ENCODE measurements around the gene GOLGA8B.
"Not testable (repeated sequence)": the region's sequence is repeated elsewhere in the genome, so short reads cannot be mapped to it uniquely, and the experiment has no call there.

Gene GOLGA8B

DNA sequence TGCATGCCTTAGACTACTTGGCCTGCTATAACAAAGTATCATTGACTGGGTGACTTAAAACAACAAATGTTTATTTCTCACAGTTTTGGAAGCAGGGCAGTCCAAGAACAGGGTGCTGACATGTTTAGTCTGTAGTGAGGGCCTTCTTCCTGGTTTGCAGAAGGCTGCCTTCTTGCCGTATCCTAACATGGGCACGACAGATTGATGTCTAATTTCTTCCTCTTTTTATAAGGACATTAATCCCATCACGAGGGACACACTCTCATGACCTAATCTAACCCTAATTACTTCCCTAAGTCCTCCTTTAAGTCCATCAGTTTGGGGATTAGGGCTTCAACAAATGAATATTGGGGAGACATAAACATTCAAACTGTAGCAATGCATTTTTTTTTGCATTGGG is 10.9 kb upstream of the GOLGA8B start:
- no peak for DNase-seq

DNA sequence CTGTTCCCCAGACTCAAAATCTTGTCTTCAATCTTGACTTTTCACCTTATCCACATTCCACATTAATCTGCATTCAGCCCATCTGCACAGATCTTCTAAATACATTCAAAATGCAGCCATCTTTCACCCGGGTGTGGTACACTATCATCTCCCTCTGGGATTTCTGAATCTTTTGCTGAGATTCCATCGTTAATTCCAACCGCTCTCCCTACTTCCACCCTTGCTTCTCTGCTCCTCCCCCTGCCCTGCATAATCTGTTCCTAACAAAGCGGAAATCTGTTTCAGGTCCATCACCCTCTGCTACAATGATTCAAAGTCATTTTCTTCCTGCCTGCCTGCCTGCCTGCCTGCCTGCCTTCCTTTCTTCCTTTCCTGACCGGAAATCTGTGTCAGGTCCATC is 7.9 kb upstream of the GOLGA8B start:
- DNase-seq: no peak

DNA sequence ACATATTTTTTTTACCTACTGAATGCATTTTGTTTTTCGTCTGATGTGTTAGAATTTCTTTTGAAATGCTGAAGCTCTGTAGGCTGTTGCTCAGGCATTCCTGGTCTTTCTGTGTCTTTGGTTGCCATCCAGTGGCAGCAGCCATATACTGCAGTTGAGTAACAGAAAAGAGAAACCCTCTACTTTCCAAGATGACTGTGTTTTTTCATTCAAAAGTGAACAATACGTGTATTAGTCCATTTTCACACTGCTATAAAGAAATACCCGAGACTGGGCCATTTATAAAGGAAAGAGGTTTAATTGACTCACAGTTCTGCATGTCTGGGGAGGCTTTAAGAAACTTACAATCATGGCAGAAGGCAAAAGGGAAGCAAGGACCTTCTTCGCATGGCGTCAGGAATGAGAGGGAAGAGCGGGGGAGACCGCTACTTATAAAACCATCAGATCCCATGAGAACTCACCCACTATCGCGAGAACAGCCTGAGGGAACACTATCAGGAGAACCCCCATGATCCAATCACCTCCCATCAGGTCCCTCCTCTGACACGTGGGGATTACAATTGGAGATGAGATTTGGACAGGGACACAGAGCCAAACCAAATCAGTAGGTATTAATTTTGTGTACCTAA is 4.7 kb upstream of the GOLGA8B start:
- peak; percentile 66 for DNase-seq

DNA sequence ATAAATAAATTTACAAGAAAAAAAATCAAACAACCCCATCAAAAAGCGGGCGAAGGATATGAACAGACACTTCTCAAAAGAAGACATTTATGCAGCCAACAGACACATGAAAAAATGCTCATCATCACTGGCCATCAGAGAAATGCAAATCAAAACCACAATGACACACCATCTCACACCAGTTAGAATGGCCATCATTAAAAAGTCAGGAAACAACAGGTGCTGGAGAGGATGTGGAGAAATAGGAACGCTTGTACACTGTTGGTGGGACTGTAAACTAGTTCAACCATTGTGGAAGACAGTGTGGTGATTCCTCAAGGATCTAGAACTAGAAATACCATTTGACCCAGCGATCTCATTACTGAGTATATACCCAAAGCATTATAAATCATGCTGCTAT is 2.5 kb upstream of the GOLGA8B start:
- not testable (repeated sequence) for DNase-seq

GRCh38 chr15:34584996-34585395 is 1.5 kb upstream of the GOLGA8B start:
- DNase-seq: no peak

DNA sequence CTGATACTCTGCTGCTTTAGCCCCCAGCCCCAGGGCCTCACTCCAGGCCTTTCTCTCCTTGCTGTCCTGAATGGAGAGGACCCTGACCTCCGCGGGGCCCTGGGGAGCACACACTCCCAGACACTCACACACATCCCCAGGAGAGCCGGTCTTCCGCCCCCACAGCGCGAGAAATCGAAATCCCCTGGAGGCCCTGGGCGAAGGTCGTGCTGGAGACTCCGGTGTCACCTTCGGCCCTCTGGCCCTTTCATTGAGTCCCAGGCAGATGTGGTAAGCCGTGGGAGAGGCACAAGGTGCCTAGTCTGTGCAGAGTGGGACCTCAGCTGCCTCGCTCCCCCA is 848 bp upstream of the GOLGA8B start:
- no peak for DNase-seq

- peak; percentile 21 for DNase-seq
These were observed 735 bp downstream of the GOLGA8B start for GRCh38 chr15:34582461-34583371.

DNA sequence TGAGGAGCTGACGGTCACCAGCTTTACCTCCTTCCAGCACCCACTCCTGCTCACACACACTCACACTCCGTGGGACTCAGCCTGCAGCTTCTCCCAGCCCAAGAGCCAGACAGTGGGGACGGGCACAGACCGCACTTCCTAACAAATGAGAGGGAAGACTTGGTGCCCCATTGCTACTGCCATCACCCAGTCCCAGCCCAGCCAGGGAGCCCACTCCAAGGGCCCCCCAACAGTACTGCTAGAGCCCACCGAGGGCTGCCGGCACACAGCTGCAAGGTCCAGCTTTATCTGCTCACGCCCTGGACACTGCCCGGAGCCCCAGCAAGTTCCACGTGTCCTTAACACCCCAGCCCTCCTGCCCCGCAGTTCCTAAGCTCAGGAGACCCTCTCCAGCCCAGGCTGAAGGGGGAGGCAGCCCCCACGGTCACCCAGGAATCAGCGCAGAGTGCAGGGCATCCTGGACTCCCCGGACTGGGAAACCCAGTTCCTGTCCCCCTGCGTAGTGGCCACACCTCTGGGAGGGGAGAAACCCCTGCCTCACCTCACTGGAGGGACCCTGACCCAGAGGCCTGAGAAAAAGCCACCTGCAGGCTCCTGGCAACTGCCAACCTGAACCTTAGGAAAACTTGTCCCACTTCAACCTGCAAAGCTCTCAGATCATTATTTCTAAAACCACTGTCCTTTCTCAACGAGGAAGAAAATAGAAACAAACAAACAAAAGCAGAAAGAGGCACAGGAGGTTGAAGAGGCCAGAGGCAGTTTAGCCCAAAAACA is 1.6 kb downstream of the GOLGA8B start:
- DNase-seq: not testable (repeated sequence)

- no peak for DNase-seq
These were observed 2.4 kb downstream of the GOLGA8B start for GRCh38 chr15:34581043-34581365.

DNA sequence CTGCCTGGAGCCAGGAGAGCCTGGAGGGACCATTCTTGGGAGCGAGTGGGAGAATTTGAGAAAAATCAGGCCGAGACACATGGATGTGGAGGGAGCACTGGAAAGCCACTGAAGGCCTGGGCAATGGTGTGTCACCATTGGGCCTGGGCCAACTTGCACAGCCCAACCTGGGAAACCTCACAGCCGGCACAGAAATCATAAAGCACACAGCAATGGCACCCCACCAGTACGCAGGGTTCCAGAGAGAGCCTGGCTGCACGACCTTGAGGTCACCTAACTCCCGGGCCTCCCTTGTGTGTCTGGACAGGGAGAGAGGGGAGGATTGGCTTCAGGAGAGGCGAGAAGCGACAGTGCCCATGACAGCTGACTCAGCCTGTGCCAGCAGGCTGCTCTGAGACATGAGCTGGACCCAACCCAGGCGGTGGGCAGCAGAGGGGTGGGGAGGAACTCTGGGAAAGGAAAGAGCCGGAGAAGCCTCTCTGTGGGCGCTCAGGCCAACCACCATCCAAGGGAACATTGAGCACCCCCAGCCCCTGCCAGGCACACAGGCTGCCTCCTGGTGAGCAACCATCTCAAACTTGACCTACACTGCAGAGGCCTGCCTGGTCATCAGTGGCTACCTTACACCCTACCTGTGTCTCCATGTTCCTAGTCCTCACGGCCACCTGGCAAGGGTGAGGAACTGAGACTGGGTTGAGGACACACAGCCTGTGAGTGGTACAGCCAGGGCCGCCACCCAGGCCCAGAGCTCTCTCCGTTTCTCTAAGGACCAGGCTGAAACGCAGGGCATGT is 3.0 kb downstream of the GOLGA8B start:
- DNase-seq: not testable (repeated sequence)

DNA sequence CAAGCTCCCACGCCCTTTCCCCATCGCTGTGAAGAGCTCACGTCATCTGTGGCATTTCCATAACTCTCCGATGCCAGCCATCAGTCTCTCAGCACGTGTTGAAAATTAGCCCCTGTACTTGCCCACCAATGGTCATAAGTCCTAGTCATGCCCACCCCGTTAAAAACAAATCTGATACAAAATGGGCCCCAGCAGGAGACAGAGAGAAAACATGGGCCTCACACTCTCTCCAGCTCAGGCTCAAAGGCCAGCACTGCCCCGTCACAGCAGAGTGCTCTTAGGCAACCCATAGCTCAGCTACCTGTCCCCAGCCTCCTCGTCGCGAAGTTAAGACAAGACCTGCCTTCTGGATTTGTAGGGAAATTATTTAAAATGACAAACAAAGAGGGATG is 5.2 kb downstream of the GOLGA8B start:
- no peak for DNase-seq

GRCh38 chr15:34577658-34578282 is 5.7 kb downstream of the GOLGA8B start:
- DNase-seq: not testable (repeated sequence)

DNA sequence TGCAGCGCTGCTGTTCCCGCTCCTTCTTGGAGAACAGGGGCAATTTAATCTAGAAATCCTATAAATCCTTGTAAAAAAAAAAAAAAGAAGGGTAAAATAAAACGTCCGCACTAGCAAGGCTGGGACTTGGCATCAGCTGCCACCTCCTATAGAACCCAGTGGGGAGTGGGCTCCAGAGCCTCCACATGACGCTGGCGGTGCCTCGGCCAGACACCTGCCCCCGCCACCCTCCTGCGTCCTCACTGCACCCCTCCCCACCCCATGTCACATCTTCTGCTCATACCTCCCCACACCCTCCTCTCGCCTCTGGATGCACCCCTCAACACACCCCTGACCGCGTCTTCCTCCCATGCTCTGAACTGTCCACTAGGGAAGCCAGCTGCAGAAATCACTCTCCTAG is 8.4 kb downstream of the GOLGA8B start:
- not testable (repeated sequence) for DNase-seq

DNA sequence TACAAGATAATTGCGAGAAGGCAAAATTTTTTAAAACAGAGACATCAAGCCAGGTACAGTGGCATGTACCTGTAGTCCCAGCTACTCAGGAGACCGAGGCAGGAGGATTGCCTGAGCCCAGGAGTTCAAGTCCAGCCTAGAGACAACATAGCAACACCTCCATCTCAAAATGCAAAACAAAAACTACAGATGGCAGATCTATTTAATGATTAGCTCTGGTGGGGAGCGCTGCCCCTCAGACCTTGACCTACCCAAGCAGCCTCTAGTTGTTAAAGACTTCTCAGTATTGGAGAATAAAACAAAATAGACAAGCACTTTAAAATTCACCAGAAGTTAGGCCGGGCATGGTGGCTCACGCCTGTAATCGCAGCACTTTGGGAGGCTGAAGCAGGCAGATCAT is 10.5 kb downstream of the GOLGA8B start:
- DNase-seq: not testable (repeated sequence)

- not testable (repeated sequence) for DNase-seq
These were observed 11.3 kb downstream of the GOLGA8B start for GRCh38 chr15:34572019-34572641.

- DNase-seq: not testable (repeated sequence)
These were observed 13.6 kb downstream of the GOLGA8B start for GRCh38 chr15:34569670-34570396.

DNA sequence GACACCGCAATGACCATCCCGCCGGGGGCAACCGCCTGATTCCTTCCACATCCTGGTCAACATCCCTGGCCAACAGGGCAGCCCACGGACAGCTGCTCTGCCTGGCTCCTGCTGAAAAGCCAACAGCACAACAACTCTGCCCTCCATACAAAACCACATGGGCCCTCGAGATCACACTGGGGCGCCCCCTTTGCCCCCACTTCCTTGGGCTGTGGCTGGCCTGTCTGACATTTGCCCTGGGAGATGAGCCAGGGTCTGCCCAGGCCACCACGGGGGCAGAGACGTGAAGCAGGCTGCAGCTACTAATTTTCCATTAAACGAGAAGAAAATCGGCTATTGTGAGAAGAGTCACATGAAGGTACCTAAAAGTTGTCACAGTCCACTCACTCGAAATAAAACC is 16.3 kb downstream of the GOLGA8B start:
- DNase-seq: not testable (repeated sequence)

GRCh38 chr15:34564711-34565110 is 18.7 kb downstream of the GOLGA8B start:
- DNase-seq: not testable (repeated sequence)

GRCh38 chr15:34560814-34561213 is 22.6 kb downstream of the GOLGA8B start:
- DNase-seq: not testable (repeated sequence)

GRCh38 chr15:34559764-34560163 is 23.7 kb downstream of the GOLGA8B start:
- not testable (repeated sequence) for DNase-seq

DNA sequence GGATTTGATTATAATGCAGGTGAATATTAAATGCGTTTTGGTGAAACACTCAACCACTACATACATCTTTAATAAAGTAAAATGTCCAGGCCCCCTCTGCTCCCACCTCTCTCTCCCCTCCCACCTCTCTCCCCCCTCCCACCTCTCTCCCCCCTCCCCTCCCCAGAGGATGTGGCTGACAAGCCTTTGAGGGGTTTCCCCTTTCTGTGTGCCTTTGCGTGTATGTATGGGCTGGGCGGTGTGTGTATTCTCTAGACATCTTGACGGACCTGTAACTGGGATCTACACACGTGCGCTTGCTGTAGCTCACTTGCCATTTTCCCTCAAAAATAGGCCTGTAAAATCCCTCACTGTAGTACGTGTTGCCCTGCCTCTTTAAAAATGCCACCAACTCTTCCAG is 28.3 kb downstream of the GOLGA8B start:
- DNase-seq: not testable (repeated sequence)
